GM06990 (cell line): Measurements from ENCODE around the gene PLXNA2.
A peak's percentile ranks its signal among the peaks of the same experiment; 100 is the strongest.

Experiments used
- DNase-seq: peaks from one replicate; pipeline ENCODE4 v3.0.0-alpha.2; 2011; ENCODE audit not compliant: insufficient read length; ENCODE audit errors: extremely low read depth
- H3K27me3 ChIP-seq: replicated peaks from 2 replicates; pipeline ENCODE4 v1.6.0; 2011; ENCODE audit warnings: low read length; ENCODE audit not compliant: control insufficient read depth, insufficient read depth
- H3K36me3 ChIP-seq: 2 replicates; pipeline ENCODE4 v1.5.1; 2011; ENCODE audit warnings: low read length; ENCODE audit not compliant: control insufficient read depth, insufficient read depth
- H3K4me3 ChIP-seq: replicated peaks from 2 replicates; pipeline ENCODE4 v1.5.1; 2011; ENCODE audit warnings: low read depth, mild to moderate bottlenecking, control low read depth, low read length
- CTCF ChIP-seq: IDR thresholded peaks from 2 replicates; pipeline ENCODE4 v1.5.1; 2011; ENCODE audit warnings: low read length, control low read depth, mild to moderate bottlenecking, inconsistent platforms; ENCODE audit not compliant: insufficient read depth, poor library complexity, severe bottlenecking

Gene PLXNA2

GRCh38 chr1:208135354-208135753, 108.8 kb downstream of the PLXNA2 start:
- no peak for DNase-seq
- no peak overlapping the region for H3K4me3 ChIP-seq
- H3K27me3 ChIP-seq, result no peaks in the 10 kb centered on the region
- TF ChIP-seq CTCF, result no peak
- no peaks in the 10 kb centered on the region for H3K36me3 ChIP-seq

- H3K27me3 ChIP-seq, result no peaks in the 10 kb centered on the region
- H3K36me3 ChIP-seq, result no peaks in the 10 kb centered on the region
- TF ChIP-seq CTCF, result no peak
- no peak overlapping the region for H3K4me3 ChIP-seq
- no peak for DNase-seq
These were observed 109.7 kb downstream of the PLXNA2 start for GRCh38 chr1:208134491-208134890.

GRCh38 chr1:208133355-208133754, 110.8 kb downstream of the PLXNA2 start:
- no peak for TF ChIP-seq CTCF
- no peak for DNase-seq
- Histone ChIP-seq H3K4me3 (no peak overlapping the region), H3K27me3 (no peaks in the 10 kb centered on the region), H3K36me3 (no peaks in the 10 kb centered on the region)

GRCh38 chr1:208132287-208132882, 111.8 kb downstream of the PLXNA2 start:
- Histone ChIP-seq H3K4me3 (no peak overlapping the region), H3K36me3 (no peaks in the 10 kb centered on the region), H3K27me3 (no peaks in the 10 kb centered on the region)
- peak; percentile 96 for TF ChIP-seq CTCF
- peak; percentile 34 for DNase-seq

GRCh38 chr1:208131621-208132286, 112.4 kb downstream of the PLXNA2 start:
- no peaks in the 10 kb centered on the region for H3K36me3 ChIP-seq
- H3K4me3 ChIP-seq, result no peak overlapping the region
- no peak for DNase-seq
- no peaks in the 10 kb centered on the region for H3K27me3 ChIP-seq
- no peak for TF ChIP-seq CTCF
